ENCODE measurements around the gene SNRPE.
A peak's percentile ranks its signal among the peaks of the same experiment; 100 is the strongest.

Gene SNRPE

DNA sequence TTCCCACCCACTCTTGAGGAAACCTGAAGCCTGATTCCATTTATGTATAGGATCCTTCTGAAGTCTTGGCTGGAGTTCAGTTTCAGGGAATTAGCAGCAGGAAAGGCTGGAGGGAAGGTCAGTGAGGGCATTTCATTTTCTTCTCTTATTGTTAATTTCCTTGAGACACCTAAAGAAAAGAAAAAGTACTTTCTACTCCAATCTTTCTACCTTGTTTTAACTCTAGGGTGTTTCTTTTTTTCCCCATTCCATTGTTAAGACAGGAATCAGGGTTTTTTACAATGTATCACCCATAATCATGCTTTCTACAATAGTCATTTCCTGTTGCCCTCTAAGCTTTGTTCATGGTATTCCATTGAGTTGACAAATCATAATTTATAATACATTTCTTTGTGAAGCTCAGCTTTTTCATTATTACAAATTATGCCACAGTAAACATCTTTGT, 27.4 kb downstream of the SNRPE start:
- DNase-seq = no peak

DNA sequence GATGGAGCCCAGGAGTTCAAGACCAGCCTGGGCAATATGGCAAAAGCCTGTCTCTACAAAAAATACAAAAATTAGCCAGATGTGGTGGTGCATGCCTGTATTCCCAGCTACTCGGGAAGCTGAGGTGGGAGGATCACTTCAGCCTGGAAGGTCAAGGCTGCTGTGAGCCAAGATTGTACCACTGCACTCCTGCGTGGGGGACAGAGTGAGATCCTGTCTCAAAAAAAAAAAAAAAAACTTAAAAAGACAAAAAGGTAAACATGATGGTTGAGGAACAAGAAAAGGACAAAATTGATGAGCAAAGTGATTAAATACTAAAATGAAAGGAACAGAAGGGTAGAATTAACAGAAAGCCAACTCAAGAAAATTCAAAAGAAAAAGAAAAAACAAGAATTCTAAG, 30.6 kb downstream of the SNRPE start:
- no peak for DNase-seq

DNA sequence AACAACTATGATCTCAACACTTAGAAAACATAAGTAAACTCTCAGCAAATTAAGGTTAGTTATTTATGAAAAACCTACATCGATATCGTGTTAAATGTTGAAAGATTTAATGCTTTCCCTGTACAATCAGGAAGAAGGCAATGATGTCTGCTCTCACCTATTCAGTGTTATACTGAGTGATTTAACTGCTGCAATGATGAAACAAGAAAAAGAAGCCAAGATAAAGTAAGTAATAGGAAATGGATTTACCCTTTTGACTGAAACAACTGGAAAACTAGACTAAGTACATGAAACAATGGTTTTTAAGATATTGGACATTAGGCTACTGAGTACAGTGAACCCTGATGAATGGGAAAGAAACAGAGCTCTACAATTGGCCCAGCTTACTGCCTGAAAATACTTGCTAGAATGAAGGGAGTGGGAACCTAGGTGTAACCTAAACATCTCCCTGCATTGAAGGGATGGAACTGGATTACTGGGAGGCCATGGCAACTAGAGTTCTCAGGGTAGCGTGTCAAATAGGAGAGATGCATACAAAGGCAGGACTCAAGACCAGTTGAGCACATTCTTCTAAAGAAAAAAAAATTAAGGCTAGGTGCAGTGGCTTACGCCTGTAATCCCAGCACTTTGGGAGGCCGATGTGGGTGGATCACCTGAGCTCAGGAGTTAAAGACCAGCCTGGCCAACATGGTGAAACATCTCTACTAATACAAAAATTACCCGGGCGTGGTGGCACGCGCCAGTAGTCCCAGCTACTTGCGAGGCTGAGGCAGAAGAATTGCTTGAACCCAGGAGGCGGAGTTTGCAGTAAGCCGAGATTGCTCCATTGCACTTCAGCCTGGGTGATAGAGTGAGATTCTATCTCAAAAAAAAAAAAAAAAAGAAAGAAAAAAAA, 37.3 kb downstream of the SNRPE start:
- DNase-seq = no peak

DNA sequence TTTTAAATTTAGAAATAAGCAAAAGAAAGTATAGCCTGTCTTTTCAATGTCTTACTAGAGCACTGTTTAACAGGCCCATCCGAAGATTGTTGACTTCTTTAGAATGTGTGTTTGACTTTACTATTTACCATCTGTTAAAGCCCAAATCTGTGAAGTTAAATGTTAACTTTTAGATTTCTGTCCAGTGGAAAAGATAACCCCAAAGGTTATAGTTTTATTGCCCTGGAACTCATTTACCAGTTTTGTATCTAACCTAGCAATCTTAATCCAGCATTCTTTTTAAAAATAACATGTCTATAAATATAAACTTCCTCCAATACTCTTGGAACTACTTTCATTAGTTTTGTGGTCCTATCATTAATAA, 37.9 kb downstream of the SNRPE start:
- no peak for DNase-seq

DNA sequence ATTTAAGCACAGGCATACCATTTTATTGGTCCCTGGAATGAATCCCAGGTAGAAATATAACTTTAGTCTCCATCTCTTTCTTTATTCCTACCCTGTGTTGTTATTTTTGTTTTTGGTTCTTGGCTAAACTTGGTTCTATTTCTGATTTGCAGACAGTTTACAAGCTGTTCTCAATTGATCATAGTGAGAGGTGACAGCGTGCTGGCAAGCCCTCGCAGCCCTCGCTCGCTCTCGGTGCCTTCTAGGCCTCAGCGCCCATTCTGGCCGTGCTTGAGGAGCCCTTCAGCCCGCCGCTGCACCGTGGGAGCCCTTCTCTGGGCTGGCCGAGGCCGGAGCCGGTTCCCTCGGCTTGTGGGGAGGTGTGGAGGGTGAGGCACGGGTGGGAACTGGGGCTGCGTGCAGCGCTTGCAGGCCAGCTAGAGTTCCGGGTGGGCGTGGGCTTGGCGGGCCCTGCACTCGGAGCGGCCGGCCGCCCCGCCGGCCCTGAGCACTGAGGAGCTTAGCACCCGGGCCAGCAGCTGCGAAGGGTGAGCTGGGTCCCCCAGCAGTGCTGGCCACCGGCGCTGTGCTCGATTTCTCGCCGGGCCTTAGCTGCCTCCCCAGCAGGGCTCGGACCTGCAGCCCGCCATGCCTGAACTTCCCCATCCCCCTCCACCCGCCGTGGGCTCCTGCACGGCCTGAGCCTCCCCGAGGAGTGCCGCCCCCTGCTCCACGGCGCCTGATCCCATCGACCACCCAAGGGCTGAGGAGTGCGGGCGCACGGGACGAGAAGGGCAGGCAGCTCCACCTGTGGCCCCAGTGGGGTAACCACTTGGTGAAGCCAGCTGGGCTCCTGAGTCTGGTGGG, 38.7 kb downstream of the SNRPE start:
- DNase-seq = no peak

DNA sequence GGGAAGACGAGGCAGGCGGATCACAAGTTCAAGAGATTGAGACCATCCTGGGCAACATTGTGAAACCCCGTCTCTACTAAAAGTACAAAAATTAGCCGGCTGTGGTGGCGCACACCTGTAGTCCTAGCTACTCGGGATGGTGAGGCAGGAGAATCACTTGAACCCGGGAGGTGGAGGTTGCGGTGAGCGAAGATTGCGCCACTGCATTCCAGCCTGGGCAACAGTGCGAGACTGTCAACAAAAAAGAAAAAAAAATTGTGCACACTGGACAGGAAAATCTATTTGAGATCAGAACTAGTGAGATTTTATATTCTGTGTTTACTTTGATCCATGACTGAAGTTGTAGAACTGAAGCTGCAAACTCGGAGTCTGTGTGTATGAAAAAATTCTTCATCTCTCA, 40.2 kb downstream of the SNRPE start:
- DNase-seq = no peak

DNA sequence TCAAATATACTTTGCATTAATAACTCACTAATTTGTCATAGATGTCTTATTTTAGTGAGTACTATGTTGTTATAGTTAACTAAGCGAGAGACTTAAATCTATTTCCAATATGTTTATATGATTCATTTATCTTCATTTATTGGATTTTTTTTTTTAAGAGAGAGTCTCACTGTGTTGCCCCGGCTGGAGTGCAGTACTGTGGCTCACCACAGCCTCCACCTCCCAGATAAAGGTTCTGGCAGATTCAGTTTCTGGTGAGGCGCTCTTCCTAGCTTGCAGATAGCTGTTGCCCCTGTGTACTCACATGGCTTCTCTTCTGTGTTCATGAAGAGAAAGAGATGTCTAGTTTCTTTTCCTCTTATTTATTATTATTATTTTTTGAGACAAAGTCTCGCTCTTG, 43.9 kb downstream of the SNRPE start:
- DNase-seq = no peak

DNA sequence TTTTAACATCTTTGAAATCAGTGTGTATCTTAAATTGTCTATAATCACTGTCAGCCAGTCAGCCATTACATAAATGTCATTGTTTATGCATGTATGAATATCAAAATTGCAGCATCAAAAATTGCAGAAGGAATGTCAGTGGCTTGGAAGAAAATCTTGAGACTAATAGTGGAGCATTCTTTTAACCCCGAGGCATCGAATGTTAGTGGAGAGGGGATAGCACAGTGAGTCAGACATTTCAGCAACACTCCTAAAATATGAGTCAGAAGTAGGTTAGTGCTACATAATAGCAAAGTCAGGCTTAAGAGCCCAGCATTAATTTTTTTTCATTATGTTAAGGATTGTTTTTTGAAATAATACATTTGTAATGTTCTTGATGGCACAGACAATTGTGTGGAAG, 45.5 kb downstream of the SNRPE start:
- DNase-seq = peak; percentile 21

DNA sequence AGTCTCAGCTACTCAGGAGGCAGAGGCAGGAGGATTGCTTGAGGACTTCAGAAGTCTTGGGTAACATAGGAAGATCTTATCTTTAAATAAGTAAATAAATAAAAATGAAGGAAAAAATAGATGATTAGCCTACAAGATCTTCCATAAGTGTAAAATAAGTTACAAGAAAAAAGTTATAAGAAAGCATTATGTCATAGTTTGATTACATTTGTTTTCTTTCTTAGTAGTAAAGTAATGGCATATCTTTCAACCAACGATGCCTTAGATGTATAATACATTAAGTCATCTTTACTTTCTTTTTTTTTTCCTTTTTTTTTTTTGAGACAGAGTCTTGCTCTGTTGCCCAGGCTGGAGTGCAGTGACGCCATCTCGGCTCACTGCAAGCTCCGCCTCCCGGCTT, 46.5 kb downstream of the SNRPE start:
- DNase-seq = no peak

DNA sequence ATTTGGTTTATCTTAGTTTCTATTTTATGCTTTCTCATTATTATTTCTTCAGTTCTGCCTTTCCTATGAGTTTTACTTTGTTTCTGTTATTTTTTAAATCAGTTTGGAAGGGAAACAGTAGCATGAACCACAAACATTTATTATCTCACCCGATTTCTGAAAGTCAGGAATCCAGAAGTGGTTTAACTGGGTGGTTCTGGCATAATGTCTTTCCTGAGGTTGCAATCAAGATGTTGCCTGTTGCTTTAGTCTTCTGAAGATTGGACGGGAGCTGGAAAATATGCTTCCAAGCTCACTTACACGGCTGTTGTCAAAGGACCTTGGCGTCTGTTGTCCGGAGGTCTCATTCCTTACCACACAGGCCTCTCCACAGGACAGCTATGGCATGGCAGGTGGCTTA, 50.4 kb downstream of the SNRPE start:
- no peak for DNase-seq

DNA sequence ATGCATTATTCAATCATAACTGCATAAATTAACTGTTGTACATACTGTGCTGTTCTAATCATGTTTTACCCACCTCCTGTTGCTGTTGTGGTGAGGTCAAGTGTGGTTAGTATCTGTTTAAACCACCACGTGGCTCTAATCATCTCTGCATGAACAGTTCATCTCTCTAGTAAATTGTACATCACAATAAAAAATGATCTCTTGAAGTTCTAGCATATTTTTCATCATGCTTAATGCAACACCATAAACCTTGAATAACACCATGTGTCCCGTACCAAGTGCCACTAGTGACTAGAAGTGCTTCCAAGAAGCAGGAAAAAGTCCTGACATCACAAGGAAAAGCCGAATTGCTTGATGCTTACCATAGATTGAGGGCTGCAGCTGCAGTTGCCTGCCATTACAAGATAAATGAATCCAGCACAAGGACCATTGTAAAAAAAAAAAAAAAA, 51.7 kb downstream of the SNRPE start:
- DNase-seq = no peak

DNA sequence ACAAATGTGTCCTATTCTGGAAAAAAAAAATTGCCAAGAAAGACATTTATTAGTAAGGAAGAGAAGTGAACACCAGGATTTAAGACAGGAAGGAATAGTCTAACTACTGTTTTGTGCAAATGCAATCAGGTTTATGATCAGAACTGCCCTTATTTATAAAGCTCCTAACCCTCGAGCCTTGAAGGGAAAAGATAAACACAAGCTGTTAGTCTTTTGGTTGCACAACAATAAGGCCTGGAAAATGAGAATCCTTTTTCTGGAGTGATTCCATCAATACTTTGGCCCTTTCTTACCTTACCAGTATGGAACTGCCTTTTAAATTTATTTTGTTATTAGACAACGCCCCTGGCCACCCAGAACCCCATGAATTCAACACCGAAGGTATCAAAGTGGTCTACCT, 52.9 kb downstream of the SNRPE start:
- DNase-seq = no peak

DNA sequence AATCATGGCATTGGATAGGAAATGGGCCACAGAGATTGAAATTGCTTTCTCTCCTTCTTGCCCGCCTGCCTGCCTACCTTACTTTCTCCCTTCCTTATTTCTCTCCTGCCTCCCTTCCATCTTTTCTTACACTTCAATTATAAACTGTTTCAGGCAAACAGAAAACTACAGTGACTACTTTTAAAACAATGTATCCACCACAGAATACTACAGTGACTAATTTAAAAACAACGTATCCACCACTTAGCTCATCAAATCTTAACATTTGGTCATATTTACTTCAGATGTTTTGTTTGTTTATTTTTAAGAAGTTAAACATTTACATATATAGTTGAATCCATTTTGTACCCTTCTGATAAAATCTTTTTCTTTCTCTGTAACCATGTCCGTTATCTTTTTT, 54.4 kb downstream of the SNRPE start:
- no peak for DNase-seq

DNA sequence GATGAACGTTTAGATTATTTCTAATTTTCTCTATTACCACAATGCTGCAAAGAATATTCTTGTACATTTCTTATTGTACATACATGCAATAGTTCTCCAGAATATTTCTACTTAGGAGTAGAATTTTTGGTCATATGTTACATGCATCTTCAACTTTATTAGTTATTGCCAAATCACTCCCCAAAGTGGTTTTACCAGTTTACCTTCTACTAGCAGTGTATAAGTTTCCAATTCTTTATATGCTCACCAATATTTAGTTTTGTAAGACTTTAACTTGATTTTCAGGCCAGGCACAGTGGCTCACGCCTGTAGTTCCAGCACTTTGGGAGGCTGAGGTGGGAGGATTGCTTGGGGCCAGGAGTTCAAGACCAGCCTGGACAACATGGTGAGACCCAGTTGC, 55.4 kb downstream of the SNRPE start:
- DNase-seq = no peak
